ENCODE results near the gene IL16.

IL16 gene

DNA sequence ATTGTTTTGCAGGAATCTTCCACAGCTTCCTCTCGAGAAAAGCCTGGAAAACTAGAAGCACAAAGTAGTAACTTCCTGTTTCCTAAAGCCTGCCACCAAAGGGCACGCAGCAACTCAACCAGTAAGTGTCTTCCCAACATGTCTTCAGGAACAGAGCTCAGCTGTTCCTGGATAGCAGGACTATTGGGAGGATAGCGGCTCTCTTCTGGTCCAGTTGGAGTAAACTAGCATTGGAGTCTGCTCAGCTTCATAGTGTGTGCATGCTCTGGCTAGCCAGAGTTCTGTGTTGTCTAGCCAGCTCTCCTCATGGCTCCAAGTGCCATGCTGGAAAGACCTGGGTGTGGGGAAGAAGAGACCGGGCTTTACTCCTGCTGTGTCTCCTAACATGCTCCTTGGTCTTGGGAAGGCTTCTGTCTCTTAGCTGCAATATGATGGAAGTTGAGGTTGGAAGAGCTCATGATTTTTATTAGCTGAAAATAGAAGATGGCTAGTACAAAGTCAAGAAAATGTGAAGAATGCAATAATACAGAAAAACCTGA is 63.1 kb downstream of the IL16 start:
- Histone ChIP-seq H3K27me3 (ENCODE audit: insufficient read depth, low read length, poor library complexity) (peaks cover 10% of the 10 kb centered on the region), H3K4me3 (ENCODE audit: low read depth in 1 of 2, low read length in 2 of 2) (no peak overlapping the region), H3K4me2 (ENCODE audit: insufficient read depth, low read length) (no peak overlapping the region), H3K9me3 (ENCODE audit: insufficient read depth, low read length, severe bottlenecking) (no peaks in the 10 kb centered on the region), H4K20me1 (ENCODE audit: insufficient read depth, low read length) (no peaks in the 10 kb centered on the region), H2AFZ (ENCODE audit: low read depth, low read length) (no peak overlapping the region), H3K4me1 (ENCODE audit: insufficient read depth, low read length) (no peaks in the 10 kb centered on the region), H3K79me2 (ENCODE audit: insufficient read depth, low read length) (no peaks in the 10 kb centered on the region), H3K9ac (ENCODE audit: low read depth, low read length) (no peak overlapping the region), H3K27ac (ENCODE audit: low read length) (no peak overlapping the region), H3K36me3 (ENCODE audit: insufficient read depth, low read length) (no peaks in the 10 kb centered on the region)
- no peak for TF ChIP-seq EZH2 (IDR thresholded peaks at IDR 0.05; ENCODE audit: borderline replicate concordance, low read depth, low read length, severe bottlenecking)
- TF ChIP-seq, protein P1, sequence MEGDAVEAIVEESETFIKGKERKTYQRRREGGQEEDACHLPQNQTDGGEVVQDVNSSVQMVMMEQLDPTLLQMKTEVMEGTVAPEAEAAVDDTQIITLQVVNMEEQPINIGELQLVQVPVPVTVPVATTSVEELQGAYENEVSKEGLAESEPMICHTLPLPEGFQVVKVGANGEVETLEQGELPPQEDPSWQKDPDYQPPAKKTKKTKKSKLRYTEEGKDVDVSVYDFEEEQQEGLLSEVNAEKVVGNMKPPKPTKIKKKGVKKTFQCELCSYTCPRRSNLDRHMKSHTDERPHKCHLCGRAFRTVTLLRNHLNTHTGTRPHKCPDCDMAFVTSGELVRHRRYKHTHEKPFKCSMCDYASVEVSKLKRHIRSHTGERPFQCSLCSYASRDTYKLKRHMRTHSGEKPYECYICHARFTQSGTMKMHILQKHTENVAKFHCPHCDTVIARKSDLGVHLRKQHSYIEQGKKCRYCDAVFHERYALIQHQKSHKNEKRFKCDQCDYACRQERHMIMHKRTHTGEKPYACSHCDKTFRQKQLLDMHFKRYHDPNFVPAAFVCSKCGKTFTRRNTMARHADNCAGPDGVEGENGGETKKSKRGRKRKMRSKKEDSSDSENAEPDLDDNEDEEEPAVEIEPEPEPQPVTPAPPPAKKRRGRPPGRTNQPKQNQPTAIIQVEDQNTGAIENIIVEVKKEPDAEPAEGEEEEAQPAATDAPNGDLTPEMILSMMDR (IDR thresholded peaks at IDR 0.05; ENCODE audit: borderline replicate concordance, extremely low read depth, low read length, poor library complexity, severe bottlenecking), result no peak
- DNase-seq, result no peak
- no peak for ATAC-seq (ENCODE audit: insufficient read depth, low read depth)

DNA sequence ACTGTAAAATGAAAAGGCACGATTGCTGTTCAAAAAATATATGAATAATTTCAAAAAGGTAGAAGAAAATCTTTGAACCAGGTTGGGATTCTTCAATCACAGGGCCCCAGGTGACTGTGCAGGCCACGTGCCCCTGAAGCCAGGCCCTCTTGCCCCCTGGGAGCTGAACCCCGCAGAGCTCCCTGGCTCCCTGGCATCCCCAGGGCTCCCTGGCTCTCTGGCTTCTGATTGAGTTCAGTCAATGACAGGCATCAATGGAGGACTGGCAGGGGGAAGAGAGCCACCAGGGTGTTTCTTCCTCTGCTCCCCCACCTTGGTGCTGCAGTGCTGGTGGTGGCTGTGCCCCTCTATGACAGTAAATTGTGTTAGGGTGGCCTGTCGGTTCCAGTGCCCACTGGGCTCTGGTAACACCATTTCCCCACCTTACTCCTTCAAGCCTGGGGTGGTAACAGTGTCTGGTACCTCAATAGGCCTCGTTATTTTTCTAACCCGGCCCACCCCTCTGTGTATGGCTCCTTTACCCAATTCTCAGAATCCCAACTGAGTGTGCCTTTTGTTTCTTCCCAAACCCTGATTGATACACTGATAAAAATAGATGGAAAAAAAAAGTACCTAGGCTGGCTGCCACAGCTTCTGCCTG is 64.6 kb downstream of the IL16 start:
- H4K20me1 ChIP-seq (ENCODE audit: insufficient read depth, low read length), result no peaks in the 10 kb centered on the region
- H2AFZ ChIP-seq (ENCODE audit: low read depth, low read length), result no peak overlapping the region
- no peaks in the 10 kb centered on the region for H3K79me2 ChIP-seq (ENCODE audit: insufficient read depth, low read length)
- H3K27ac ChIP-seq (ENCODE audit: low read length), result no peak overlapping the region
- DNase-seq (no peak), ATAC-seq (ENCODE audit: insufficient read depth, low read depth) (no peak)
- H3K4me1 ChIP-seq (ENCODE audit: insufficient read depth, low read length), result peaks cover 10% of the 10 kb centered on the region
- no peak for TF ChIP-seq EZH2 (IDR thresholded peaks at IDR 0.05; ENCODE audit: borderline replicate concordance, low read depth, low read length, severe bottlenecking)
- TF ChIP-seq, protein P1 (IDR thresholded peaks at IDR 0.05; ENCODE audit: borderline replicate concordance, extremely low read depth, low read length, poor library complexity, severe bottlenecking), result no peak
- H3K27me3 ChIP-seq (ENCODE audit: insufficient read depth, low read length, poor library complexity), result peaks cover 14% of the 10 kb centered on the region
- H3K4me2 ChIP-seq (ENCODE audit: insufficient read depth, low read length), result no peak overlapping the region
- no peak overlapping the region for H3K4me3 ChIP-seq (ENCODE audit: low read depth in 1 of 2, low read length in 2 of 2)
- H3K9ac ChIP-seq (ENCODE audit: low read depth, low read length), result no peak overlapping the region
- H3K36me3 ChIP-seq (ENCODE audit: insufficient read depth, low read length), result no peaks in the 10 kb centered on the region
- H3K9me3 ChIP-seq (ENCODE audit: insufficient read depth, low read length, severe bottlenecking), result no peaks in the 10 kb centered on the region

DNA sequence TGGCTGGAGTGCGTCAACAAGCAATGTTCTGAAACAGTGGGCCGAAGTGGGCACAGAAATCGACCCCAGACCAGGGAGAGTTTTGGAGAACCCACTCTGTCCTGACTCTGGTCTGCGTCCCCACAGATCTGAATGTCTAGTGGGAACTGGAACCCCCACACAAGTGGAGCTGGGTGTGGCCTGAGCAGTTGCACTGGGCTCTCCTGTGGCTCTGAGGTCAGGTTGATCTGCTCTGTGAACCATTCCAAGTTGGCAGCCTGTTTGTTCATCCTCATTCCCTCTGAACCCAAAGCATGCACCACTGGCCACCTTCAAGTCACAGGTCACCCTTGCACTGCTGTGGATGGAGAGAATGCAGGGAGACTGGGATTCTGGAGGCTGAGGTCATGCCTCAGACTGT is 66.8 kb downstream of the IL16 start:
- no peak for DNase-seq
- no peak for ATAC-seq (ENCODE audit: insufficient read depth, low read depth)
- H3K79me2 ChIP-seq (ENCODE audit: insufficient read depth, low read length), result no peaks in the 10 kb centered on the region
- no peaks in the 10 kb centered on the region for H4K20me1 ChIP-seq (ENCODE audit: insufficient read depth, low read length)
- H2AFZ ChIP-seq (ENCODE audit: low read depth, low read length), result no peak overlapping the region
- no peak overlapping the region for H3K4me3 ChIP-seq (ENCODE audit: low read depth in 1 of 2, low read length in 2 of 2)
- TF ChIP-seq, protein P1 (IDR thresholded peaks at IDR 0.05; ENCODE audit: borderline replicate concordance, extremely low read depth, low read length, poor library complexity, severe bottlenecking), result no peak
- TF ChIP-seq EZH2 (IDR thresholded peaks at IDR 0.05; ENCODE audit: borderline replicate concordance, low read depth, low read length, severe bottlenecking), result no peak
- H3K4me1 ChIP-seq (ENCODE audit: insufficient read depth, low read length), result peaks cover 13% of the 10 kb centered on the region
- no peak overlapping the region for H3K4me2 ChIP-seq (ENCODE audit: insufficient read depth, low read length)
- peaks cover 14% of the 10 kb centered on the region for H3K27me3 ChIP-seq (ENCODE audit: insufficient read depth, low read length, poor library complexity)
- H3K36me3 ChIP-seq (ENCODE audit: insufficient read depth, low read length), result no peaks in the 10 kb centered on the region
- H3K9me3 ChIP-seq (ENCODE audit: insufficient read depth, low read length, severe bottlenecking), result no peaks in the 10 kb centered on the region
- H3K27ac ChIP-seq (ENCODE audit: low read length), result no peak overlapping the region
- H3K9ac ChIP-seq (ENCODE audit: low read depth, low read length), result no peak overlapping the region

Data from DND-41 (cell line).